ENCODE data around the gene HNRNPCL1.
"Not testable (repeated sequence)": the region's sequence is repeated elsewhere in the genome, so short reads cannot be mapped to it uniquely, and the experiment has no call there.

Gene HNRNPCL1

DNA sequence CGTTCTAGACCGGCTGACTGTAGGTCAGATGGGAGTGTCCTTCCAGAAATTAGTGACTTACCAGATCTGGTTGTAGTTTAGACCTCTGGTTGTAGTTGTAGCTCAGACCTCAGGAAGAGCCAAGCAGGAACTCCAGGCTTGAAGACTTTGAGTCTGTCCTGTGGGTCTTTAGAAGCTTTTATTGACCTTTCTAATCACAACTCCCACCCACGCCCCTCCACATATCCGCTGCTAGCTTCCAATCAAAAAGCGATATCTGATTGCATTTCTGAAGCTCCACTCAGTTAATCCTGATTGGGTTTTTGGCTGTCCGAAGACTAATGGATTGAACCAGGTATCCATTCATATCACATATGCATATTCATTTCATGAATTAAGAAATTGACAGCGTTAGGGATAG is at the start of gene HNRNPCL1:
Gene HNRNPCL1, minus strand, starts transcription at position 101 of the 400 bp plus-strand sequence. CDS start 431 bp downstream, outside the sequence.
- DNase-seq (ENCODE audit: low spot score) = not testable (repeated sequence)

DNA sequence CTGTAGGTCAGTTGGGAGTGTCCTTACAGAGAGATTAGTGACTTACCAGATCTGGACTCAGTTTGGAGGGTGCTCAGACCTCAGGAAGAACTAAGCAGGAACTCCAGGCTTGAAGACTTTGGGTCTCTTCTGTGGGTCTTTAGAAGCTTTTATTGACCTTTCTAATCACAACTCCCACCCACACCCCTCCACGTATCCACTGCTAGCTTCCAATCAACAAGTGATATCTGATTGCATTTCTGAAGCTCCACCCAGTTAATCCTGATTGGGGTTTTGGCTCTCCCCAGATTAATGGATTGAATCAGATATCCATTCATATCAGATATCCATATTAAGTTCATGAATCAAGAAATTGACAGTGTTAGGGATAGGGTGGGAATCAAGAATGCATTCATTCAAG is 49.6 kb upstream of the HNRNPCL1 start, which contains the start of gene PRAMEF10:
Gene PRAMEF10, minus strand, starts transcription at position 101 of the 400 bp plus-strand sequence. CDS start 2,423 bp downstream, outside the sequence.
- not testable (repeated sequence) for DNase-seq (ENCODE audit: low spot score)

GRCh38 chr1:12886101-12886500 is 37.6 kb upstream of the HNRNPCL1 start, which contains the start of gene PRAMEF4:
Gene PRAMEF4 (minus strand): TSS chr1:12886201. CDS start chr1:12883394, 2,807 bp downstream.
- DNase-seq (ENCODE audit: low spot score) = not testable (repeated sequence)

- not testable (repeated sequence) for DNase-seq (ENCODE audit: low spot score)
Observed at GRCh38 chr1:12878453-12878852, 29.9 kb upstream of the HNRNPCL1 start.

DNA sequence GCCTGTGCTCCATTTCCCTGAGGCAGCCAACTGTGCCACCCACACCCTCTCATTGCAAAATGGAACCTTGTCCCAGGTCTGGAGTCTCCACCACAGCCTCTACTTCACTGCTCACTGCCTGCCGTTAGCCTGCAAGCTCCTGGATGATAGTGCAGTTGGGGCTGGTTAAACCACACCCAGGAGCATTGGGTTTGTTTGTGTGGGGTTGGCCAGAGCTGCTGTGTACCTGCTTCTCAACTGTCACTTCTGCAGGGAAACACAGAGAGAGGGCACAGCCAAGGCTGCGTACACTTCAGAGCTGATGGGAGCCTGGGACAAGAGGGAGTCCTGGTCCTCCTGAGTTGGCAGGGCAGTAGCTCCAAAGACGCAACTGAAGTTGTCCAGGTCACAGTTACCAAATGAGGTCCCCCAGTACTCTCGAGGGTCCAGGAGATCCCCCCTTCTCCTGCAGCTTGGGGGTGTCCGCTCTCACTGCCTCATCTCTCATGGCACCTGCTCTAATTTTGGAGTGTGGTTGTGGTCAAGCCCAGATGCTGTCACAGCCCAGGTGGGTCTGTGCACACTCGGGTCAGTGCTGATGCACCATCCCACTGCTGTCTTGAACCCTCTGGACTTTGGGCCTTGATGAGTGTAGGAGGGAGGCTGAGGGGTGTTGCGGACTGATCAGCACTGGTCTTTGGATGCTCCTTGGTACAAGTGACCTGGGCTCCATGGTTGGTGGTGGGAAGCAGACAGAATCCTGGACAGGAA is 14.8 kb upstream of the HNRNPCL1 start:
- DNase-seq (ENCODE audit: low spot score) = not testable (repeated sequence)

DNA sequence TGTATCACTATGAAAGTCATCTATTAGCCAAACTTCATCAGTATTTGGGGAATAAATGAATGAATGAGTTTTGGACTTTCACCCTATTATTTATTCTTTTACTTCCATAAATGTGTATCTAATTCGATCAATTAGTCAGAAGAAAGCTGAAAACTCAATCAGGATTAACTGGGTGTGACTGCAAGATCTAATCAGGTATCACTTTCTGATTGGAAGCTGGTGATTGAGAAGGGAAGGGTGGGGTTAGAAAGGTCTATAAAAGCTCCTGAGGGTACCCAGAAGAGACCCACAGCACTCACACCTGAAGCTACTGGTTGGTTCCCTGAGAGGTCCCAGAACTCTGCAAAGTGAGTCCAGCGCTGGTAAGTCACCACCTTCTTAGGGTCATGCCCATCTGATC is 8.3 kb upstream of the HNRNPCL1 start, which contains the start of gene PRAMEF2:
Gene PRAMEF2, plus strand, starts transcription at position 301 of the 400 bp plus-strand sequence. CDS start 1,924 bp downstream, outside the sequence.
- DNase-seq (ENCODE audit: low spot score) = not testable (repeated sequence)

DNA sequence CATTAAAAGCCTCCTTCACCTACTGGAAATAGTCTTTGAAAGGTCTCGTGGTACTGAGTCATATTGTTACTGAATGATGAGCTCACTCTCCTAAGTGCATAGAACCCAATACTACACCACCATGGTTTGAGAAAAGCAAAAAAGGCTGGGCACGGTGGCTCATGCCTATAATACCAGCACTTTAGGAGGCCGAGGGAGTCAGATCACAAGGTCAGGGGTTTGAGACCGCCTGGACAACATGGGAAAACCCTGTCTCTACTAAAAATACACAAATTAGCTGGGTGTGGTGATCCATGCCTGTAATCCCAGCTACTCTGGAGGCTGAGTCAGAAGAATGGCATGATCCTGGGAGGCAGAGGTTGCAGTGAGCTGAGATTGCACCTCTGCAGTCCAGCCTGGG is 3.3 kb upstream of the HNRNPCL1 start:
- no peak for DNase-seq (ENCODE audit: low spot score)

DNA sequence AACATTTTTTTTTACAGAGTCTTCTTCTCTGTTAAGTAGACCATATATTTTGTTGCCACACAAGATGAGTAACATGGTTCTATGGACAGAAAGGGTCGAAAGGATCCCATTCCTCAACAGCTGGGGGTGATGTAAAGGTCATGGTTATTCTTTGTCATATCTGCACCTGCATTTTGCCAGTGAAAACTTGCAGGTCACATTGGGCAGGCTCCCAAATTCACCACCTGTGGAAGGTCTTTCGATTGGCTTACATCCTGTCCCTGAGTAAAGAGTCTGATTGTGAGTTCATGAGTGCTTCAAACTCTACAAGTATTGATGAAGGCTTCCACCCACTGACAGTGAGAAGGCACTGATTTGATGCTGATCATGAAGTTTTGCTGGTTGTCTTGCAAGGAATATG is 15.3 kb downstream of the HNRNPCL1 start:
- not testable (repeated sequence) for DNase-seq (ENCODE audit: low spot score)

- not testable (repeated sequence) for DNase-seq (ENCODE audit: low spot score)
Observed at GRCh38 chr1:12831310-12831709, 17.2 kb downstream of the HNRNPCL1 start, which contains the start of gene PRAMEF11. Gene PRAMEF11 (minus strand): TSS chr1:12831410. CDS start chr1:12828789, 2,621 bp downstream.

DNA sequence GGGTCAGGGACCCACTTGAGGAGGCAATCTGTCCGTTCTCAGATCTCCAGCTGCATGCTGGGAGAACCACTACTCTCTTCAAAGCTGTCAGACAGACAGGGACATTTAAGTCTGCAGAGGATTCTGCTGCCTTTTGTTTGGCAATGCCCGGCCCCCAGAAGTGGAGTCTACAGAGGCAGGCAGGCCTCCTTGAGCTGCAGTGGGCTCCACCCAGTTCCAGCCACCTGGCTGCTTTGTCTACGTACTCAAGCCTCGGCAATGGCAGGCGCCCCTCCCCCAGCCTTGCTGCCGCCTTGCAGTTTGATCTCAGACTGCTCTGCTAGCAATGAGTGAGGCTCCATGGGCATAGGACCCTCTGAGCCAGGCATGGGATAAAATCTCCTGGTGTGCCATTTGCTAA is 29.5 kb downstream of the HNRNPCL1 start:
- not testable (repeated sequence) for DNase-seq (ENCODE audit: low spot score)

DNA sequence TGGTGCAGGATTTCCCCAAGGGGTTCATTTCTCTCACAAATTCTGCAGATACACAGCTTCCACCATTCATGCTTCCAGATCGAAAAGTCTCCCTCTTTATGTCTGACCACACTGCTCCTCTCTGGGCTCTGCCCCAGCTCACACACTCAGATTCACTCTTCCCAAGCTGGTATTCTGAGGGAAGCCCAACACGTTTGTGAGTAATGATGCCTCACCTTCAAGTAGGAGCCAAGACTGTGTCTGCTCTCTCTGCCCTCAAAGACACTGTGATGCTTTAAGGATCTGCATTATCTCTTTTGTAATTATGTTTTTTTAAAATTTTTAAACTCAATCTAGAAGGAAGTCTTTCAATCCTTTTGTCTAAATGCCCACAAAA is 37.1 kb downstream of the HNRNPCL1 start:
- DNase-seq (ENCODE audit: low spot score) = no peak

DNA sequence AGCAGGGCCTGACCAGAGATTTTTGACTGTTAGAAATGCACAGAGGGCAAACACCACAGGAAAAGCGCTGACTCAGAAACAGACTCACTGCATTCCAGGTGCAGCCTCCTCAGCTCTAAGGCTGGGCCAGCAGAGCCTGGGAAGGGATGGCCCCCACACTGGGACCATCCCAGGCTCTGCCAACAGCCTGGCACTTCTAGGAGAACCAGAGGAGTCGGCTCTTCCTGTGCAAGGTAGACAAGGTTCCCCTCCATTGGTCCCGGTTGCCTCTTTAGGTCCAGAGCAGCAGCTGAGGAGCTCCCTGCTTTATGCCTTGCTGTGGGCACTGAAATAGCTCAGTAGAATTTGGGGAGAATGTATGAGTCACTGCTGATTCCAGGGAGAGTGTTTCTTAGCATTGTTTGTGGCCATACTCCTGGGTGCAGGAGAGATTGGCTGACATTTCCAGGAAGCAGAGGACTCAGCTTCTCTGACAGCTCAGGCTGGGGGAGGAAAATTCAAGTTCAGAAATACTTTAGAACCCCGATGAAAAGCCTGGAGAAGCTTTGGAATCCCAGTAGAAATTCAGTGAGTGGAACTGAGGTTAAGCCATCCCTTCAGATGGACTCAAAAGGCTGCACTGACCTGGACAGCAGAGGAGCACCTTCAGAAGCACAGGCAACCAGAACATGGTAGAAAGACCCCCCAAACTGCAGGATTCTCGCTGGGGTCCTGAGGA is 37.7 kb downstream of the HNRNPCL1 start:
- no peak for DNase-seq (ENCODE audit: low spot score)

GRCh38 chr1:12809933-12810332 is 38.6 kb downstream of the HNRNPCL1 start:
- DNase-seq (ENCODE audit: low spot score) = no peak

GRCh38 chr1:12799730-12800129 is 48.8 kb downstream of the HNRNPCL1 start:
- no peak for DNase-seq (ENCODE audit: low spot score)

DNA sequence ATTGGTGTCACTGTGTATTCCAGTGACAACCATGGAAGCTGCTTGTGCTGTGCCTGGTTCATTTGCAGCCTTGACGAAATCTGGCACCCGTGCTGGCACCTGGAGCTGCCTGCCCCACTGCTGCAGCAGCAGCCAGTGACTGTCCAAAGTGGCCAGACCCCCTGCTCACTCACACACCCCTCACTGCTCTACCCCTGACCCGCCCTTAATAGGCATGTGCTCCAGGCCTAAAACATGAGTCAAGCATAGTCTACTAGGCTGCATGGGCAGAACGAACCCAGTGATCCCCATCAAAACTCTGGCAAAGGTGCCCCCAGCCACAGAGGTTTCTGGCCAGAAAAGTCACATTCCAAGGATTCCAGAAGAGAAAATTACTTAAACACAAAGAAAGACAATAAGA is 49.6 kb downstream of the HNRNPCL1 start:
- DNase-seq (ENCODE audit: low spot score) = no peak

All from Ammon's horn (tissue), 1 donor.